Panc1 (cell line): ENCODE measurements around the gene PKIB.

Experiments
- POLR2AphosphoS5 ChIP-seq: IDR thresholded peaks from 2 replicates; pipeline ENCODE4 v1.6.1; 2012; ENCODE audit warnings: mild to moderate bottlenecking, low read depth, low read length, moderate library complexity
- SIN3A ChIP-seq: IDR thresholded peaks from 2 replicates; pipeline ENCODE4 v1.6.1; 2012; ENCODE audit warnings: low read depth, mild to moderate bottlenecking, low read length, moderate library complexity, borderline replicate concordance; ENCODE audit not compliant: insufficient read depth
- TCF7L2 ChIP-seq: IDR thresholded peaks from 2 replicates; pipeline ENCODE4 v1.6.1; 2011; ENCODE audit warnings: mild to moderate bottlenecking, low read depth, low read length, inconsistent platforms
- TF ChIP-seq, protein P1 (sequence below): fragments of 450-650 bp; IDR thresholded peaks from 2 replicates; pipeline ENCODE4 v1.5.1; 2017; ENCODE audit warnings: mild to moderate bottlenecking
- TF ChIP-seq, protein P2 (sequence below), 2 experiments: IDR thresholded peaks; 2 replicates each; pipeline ENCODE4 v1.6.1; 2011 to 2012; ENCODE audit warnings: low read depth in 2 of 2, control low read depth in 1 of 2, low read length in 1 of 2, mild to moderate bottlenecking in 1 of 2, moderate library complexity in 1 of 2; ENCODE audit not compliant: insufficient read depth in 1 of 2

DNA sequence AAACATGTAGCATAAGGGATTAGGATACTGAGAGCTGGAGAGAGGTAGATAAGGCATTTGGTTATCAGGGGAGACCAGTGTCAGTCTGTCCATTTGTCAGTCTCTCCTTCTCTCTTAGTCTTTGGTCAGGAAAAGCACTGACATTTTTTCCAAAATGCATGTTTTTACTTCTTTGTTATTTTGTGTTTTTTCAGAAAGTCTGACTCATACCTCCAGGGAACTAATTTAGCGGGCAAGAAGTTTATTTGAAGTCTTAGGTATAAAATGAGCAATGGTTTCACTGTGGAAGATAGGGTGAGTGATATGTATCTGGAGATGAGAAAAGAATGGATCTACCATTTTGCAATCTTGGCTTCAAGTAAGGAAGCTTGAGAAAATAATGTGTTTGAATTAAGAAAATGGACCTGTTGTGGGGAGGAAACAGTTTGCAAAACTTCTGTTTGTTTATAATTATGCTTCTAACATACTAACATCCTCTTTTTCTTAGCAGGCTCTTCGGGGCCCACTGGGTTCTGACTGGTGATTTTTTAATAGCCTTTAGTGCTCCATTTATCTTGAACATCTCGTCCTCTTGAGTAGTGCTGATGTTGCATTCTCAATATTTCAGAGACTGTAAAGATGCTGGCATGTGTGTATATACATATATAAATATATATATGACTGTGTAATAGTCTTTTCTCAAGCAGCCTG, 102.4 kb downstream of the PKIB start:
- TF ChIP-seq, protein P1, sequence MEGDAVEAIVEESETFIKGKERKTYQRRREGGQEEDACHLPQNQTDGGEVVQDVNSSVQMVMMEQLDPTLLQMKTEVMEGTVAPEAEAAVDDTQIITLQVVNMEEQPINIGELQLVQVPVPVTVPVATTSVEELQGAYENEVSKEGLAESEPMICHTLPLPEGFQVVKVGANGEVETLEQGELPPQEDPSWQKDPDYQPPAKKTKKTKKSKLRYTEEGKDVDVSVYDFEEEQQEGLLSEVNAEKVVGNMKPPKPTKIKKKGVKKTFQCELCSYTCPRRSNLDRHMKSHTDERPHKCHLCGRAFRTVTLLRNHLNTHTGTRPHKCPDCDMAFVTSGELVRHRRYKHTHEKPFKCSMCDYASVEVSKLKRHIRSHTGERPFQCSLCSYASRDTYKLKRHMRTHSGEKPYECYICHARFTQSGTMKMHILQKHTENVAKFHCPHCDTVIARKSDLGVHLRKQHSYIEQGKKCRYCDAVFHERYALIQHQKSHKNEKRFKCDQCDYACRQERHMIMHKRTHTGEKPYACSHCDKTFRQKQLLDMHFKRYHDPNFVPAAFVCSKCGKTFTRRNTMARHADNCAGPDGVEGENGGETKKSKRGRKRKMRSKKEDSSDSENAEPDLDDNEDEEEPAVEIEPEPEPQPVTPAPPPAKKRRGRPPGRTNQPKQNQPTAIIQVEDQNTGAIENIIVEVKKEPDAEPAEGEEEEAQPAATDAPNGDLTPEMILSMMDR, result no peak
- TF ChIP-seq POLR2AphosphoS5, result no peak
- TF ChIP-seq, protein P2, sequence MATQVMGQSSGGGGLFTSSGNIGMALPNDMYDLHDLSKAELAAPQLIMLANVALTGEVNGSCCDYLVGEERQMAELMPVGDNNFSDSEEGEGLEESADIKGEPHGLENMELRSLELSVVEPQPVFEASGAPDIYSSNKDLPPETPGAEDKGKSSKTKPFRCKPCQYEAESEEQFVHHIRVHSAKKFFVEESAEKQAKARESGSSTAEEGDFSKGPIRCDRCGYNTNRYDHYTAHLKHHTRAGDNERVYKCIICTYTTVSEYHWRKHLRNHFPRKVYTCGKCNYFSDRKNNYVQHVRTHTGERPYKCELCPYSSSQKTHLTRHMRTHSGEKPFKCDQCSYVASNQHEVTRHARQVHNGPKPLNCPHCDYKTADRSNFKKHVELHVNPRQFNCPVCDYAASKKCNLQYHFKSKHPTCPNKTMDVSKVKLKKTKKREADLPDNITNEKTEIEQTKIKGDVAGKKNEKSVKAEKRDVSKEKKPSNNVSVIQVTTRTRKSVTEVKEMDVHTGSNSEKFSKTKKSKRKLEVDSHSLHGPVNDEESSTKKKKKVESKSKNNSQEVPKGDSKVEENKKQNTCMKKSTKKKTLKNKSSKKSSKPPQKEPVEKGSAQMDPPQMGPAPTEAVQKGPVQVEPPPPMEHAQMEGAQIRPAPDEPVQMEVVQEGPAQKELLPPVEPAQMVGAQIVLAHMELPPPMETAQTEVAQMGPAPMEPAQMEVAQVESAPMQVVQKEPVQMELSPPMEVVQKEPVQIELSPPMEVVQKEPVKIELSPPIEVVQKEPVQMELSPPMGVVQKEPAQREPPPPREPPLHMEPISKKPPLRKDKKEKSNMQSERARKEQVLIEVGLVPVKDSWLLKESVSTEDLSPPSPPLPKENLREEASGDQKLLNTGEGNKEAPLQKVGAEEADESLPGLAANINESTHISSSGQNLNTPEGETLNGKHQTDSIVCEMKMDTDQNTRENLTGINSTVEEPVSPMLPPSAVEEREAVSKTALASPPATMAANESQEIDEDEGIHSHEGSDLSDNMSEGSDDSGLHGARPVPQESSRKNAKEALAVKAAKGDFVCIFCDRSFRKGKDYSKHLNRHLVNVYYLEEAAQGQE (IDR thresholded peaks at IDR 0.05; ENCODE audit: insufficient read depth in 1 of 2, low read depth in 2 of 2, low read length in 1 of 2), result no peak
- TF ChIP-seq TCF7L2, result no peak
- TF ChIP-seq SIN3A, result no peak
